Memory B cell (primary cell): ENCODE data around the gene GLMN.

ENCODE experiments used
- ATAC-seq: fragments of 150-1000 bp; cut with Tn5 transposase; 2 replicates; pipeline ENCODE4 v1.10.0; 2021; ENCODE audit warnings: low read depth, mild to moderate bottlenecking, moderate library complexity
- DNase-seq, 2 donors: peaks; one replicate each; pipeline ENCODE4 v3.0.0; 2022; ENCODE audit warnings: low spot score in 2 of 2
- H3K27ac Mint-ChIP-seq: one replicate; pipeline ENCODE4 v1.8.0; 2022; ENCODE audit warnings: mild to moderate bottlenecking, moderate library complexity, mixed read lengths
- H3K27me3 Mint-ChIP-seq: one replicate; pipeline ENCODE4 v1.8.0; 2022; ENCODE audit warnings: mixed read lengths
- H3K36me3 Mint-ChIP-seq: one replicate; pipeline ENCODE4 v1.8.0; 2022; ENCODE audit warnings: mild to moderate bottlenecking, mixed read lengths
- H3K4me1 Mint-ChIP-seq: one replicate; pipeline ENCODE4 v1.8.0; 2022; ENCODE audit warnings: mixed read lengths
- H3K4me3 Mint-ChIP-seq: one replicate; pipeline ENCODE4 v1.8.0; 2022; ENCODE audit warnings: mild to moderate bottlenecking, moderate library complexity, mixed read lengths
- H3K9me3 Mint-ChIP-seq: one replicate; pipeline ENCODE4 v1.8.0; 2022; ENCODE audit warnings: mixed read lengths

Gene GLMN

GRCh38 chr1:92298573-92299476 is at the start of gene GLMN, which contains the start of gene RPAP2:
GLMN (minus strand) TSS chr1:92298987; CDS start chr1:92297999, 988 bp downstream.
RPAP2 (plus strand) TSS chr1:92299059; CDS start chr1:92299074, 15 bp downstream.
- peak within 1 kb of the TSS; percentile 99 for H3K4me3 Mint-ChIP-seq
- peaks cover 10% of the 10 kb centered on the region for H3K36me3 Mint-ChIP-seq
- DNase-seq: peak; percentile 63 to 81
- H3K27me3 Mint-ChIP-seq: no peaks in the 10 kb centered on the region
- peak; percentile 91 for ATAC-seq
- H3K27ac Mint-ChIP-seq: peak within 1 kb of the TSS; percentile 99
- no peaks in the 10 kb centered on the region for H3K9me3 Mint-ChIP-seq
- H3K4me1 Mint-ChIP-seq: peaks cover 22% of the 10 kb centered on the region

- H3K27me3 Mint-ChIP-seq: no peaks in the 10 kb centered on the region
- H3K9me3 Mint-ChIP-seq: peaks cover 2% of the 10 kb centered on the region
- no peak overlapping the region for H3K4me3 Mint-ChIP-seq
- DNase-seq: no peak
- H3K27ac Mint-ChIP-seq: no peak overlapping the region
- H3K4me1 Mint-ChIP-seq: no peaks in the 10 kb centered on the region
- H3K36me3 Mint-ChIP-seq: peaks cover 31% of the 10 kb centered on the region
- ATAC-seq: no peak
Observed at GRCh38 chr1:92346866-92347640, 48.3 kb upstream of the GLMN start.

GRCh38 chr1:92343061-92343460 is 44.3 kb upstream of the GLMN start:
- peaks cover 29% of the 10 kb centered on the region for H3K36me3 Mint-ChIP-seq
- H3K4me3 Mint-ChIP-seq: no peak overlapping the region
- no peaks in the 10 kb centered on the region for H3K4me1 Mint-ChIP-seq
- H3K27ac Mint-ChIP-seq: no peak overlapping the region
- H3K27me3 Mint-ChIP-seq: no peaks in the 10 kb centered on the region
- ATAC-seq: no peak
- no peaks in the 10 kb centered on the region for H3K9me3 Mint-ChIP-seq
- no peak for DNase-seq

- ATAC-seq: no peak
- Mint-ChIP-seq H3K27ac (no peak overlapping the region), H3K36me3 (peaks cover 28% of the 10 kb centered on the region)
Observed at GRCh38 chr1:92342401-92342800, 43.6 kb upstream of the GLMN start.

GRCh38 chr1:92340154-92340553 is 41.4 kb upstream of the GLMN start:
- Mint-ChIP-seq H3K27me3 (no peaks in the 10 kb centered on the region), H3K36me3 (peaks cover 28% of the 10 kb centered on the region), H3K9me3 (no peaks in the 10 kb centered on the region), H3K27ac (no peak overlapping the region), H3K4me1 (no peaks in the 10 kb centered on the region), H3K4me3 (no peak overlapping the region)
- DNase-seq: no peak
- no peak for ATAC-seq

More at GRCh38 chr1:92342401-92342800, 43.6 kb upstream of the GLMN start:
- no peaks in the 10 kb centered on the region for H3K27me3 Mint-ChIP-seq
- H3K9me3 Mint-ChIP-seq: no peaks in the 10 kb centered on the region
- no peak overlapping the region for H3K4me3 Mint-ChIP-seq
- DNase-seq: no peak
- no peaks in the 10 kb centered on the region for H3K4me1 Mint-ChIP-seq

GRCh38 chr1:92333668-92334067 is 34.9 kb upstream of the GLMN start:
- Mint-ChIP-seq H3K9me3 (peaks cover 2% of the 10 kb centered on the region), H3K36me3 (peaks cover 33% of the 10 kb centered on the region), H3K27ac (no peak overlapping the region), H3K4me1 (no peaks in the 10 kb centered on the region), H3K4me3 (no peak overlapping the region), H3K27me3 (no peaks in the 10 kb centered on the region)
- DNase-seq (no peak), ATAC-seq (no peak)

- Mint-ChIP-seq H3K27me3 (no peaks in the 10 kb centered on the region), H3K36me3 (peaks cover 55% of the 10 kb centered on the region), H3K4me1 (no peaks in the 10 kb centered on the region), H3K9me3 (peaks cover 10% of the 10 kb centered on the region), H3K27ac (no peak overlapping the region), H3K4me3 (no peak overlapping the region)
- ATAC-seq (no peak), DNase-seq (no peak)
Observed at GRCh38 chr1:92329347-92330129, 30.8 kb upstream of the GLMN start.

- ATAC-seq (no peak), DNase-seq (no peak)
- H3K4me1 Mint-ChIP-seq: no peaks in the 10 kb centered on the region
- peaks cover 60% of the 10 kb centered on the region for H3K36me3 Mint-ChIP-seq
- no peaks in the 10 kb centered on the region for H3K27me3 Mint-ChIP-seq
- no peak overlapping the region for H3K4me3 Mint-ChIP-seq
- H3K9me3 Mint-ChIP-seq: peaks cover 10% of the 10 kb centered on the region
- H3K27ac Mint-ChIP-seq: no peak overlapping the region
Observed at GRCh38 chr1:92327794-92328193, 29.0 kb upstream of the GLMN start.

- peaks cover 10% of the 10 kb centered on the region for H3K9me3 Mint-ChIP-seq
- no peak overlapping the region for H3K27ac Mint-ChIP-seq
- H3K36me3 Mint-ChIP-seq: peaks cover 57% of the 10 kb centered on the region
- DNase-seq (no peak), ATAC-seq (no peak)
- no peak overlapping the region for H3K4me3 Mint-ChIP-seq
- no peaks in the 10 kb centered on the region for H3K4me1 Mint-ChIP-seq
- H3K27me3 Mint-ChIP-seq: no peaks in the 10 kb centered on the region
Observed at GRCh38 chr1:92326681-92327080, 27.9 kb upstream of the GLMN start.

GRCh38 chr1:92324784-92325183 is 26.0 kb upstream of the GLMN start:
- DNase-seq (no peak), ATAC-seq (no peak)
- H3K4me1 Mint-ChIP-seq: no peaks in the 10 kb centered on the region
- no peak overlapping the region for H3K4me3 Mint-ChIP-seq
- H3K27ac Mint-ChIP-seq: no peak overlapping the region
- H3K9me3 Mint-ChIP-seq: peaks cover 10% of the 10 kb centered on the region
- peaks cover 60% of the 10 kb centered on the region for H3K36me3 Mint-ChIP-seq
- no peaks in the 10 kb centered on the region for H3K27me3 Mint-ChIP-seq

GRCh38 chr1:92323473-92324453 is 25.0 kb upstream of the GLMN start:
- H3K9me3 Mint-ChIP-seq: peaks cover 9% of the 10 kb centered on the region
- H3K36me3 Mint-ChIP-seq: peaks cover 56% of the 10 kb centered on the region
- no peaks in the 10 kb centered on the region for H3K27me3 Mint-ChIP-seq
- H3K4me3 Mint-ChIP-seq: no peak overlapping the region
- H3K4me1 Mint-ChIP-seq: peaks cover under 1% of the 10 kb centered on the region
- DNase-seq: no peak
- ATAC-seq: no peak
- no peak overlapping the region for H3K27ac Mint-ChIP-seq

GRCh38 chr1:92317836-92318493 is 19.2 kb upstream of the GLMN start:
- Mint-ChIP-seq H3K9me3 (no peaks in the 10 kb centered on the region), H3K27me3 (no peaks in the 10 kb centered on the region), H3K4me3 (no peak overlapping the region), H3K4me1 (peaks cover 2% of the 10 kb centered on the region), H3K27ac (no peak overlapping the region), H3K36me3 (peaks cover 20% of the 10 kb centered on the region)
- no peak for ATAC-seq
- no peak for DNase-seq
